WTC11 (cell line): ENCODE measurements around the gene ST8SIA1. TPM values are rescaled to one million over a fixed set of nuclear protein-coding genes. Genes with fewer than 3 reads are reported as not detected.
"Not testable (repeated sequence)": the region's sequence is repeated elsewhere in the genome, so short reads cannot be mapped to it uniquely, and the experiment has no call there.

ENCODE experiments used
- ATAC-seq: fragments of 200-7000 bp; cut with Tn5 transposase; 2 replicates; pipeline ENCODE4 v1.10.0; 2021; ENCODE audit warnings: mild to moderate bottlenecking, moderate library complexity
- CTCF ChIA-PET: fragments of 300-600 bp; sonication (Branson Sonifier 250); formaldehyde crosslinking; loops from one replicate; lab custom pipeline; 2021; ENCODE audit warnings: antibody characterized with exemption; lab: Charles Lee
- POLR2A ChIA-PET: fragments of 350-600 bp; sonication (Branson Sonifier 250); formaldehyde crosslinking; loops from one replicate; lab custom pipeline; 2021; ENCODE audit warnings: antibody characterized with exemption; lab: Charles Lee
- DNase-seq: peaks from one replicate; pipeline ENCODE4 v3.0.0; 2021; ENCODE audit warnings: low spot score
- H3K27ac Mint-ChIP-seq: 2 replicates; pipeline ENCODE4 v1.8.0; 2021; ENCODE audit warnings: mixed read lengths
- H3K27me3 Mint-ChIP-seq: 2 replicates; pipeline ENCODE4 v1.8.0; 2021; ENCODE audit warnings: low read depth, mild to moderate bottlenecking, moderate library complexity, mixed read lengths
- H3K36me3 Mint-ChIP-seq: 2 replicates; pipeline ENCODE4 v1.8.0; 2021; ENCODE audit warnings: mixed read lengths
- H3K4me1 Mint-ChIP-seq: 2 replicates; pipeline ENCODE4 v1.8.0; 2022; ENCODE audit warnings: mixed read lengths
- H3K4me3 Mint-ChIP-seq: 2 replicates; pipeline ENCODE4 v1.8.0; 2021; ENCODE audit warnings: mild to moderate bottlenecking, moderate library complexity, mixed read lengths
- H3K9me3 Mint-ChIP-seq: 2 replicates; pipeline ENCODE4 v1.8.0; 2021; ENCODE audit warnings: mixed read lengths
- total RNA-seq: library from RNA; stranded (reverse); gene quantifications from 3 replicates; pipeline ENCODE4 v1.2.3, GENCODE V29; 2021

The ST8SIA1 gene
- total RNA-seq, 1 experiment from 2014 or later, result 2.3 TPM

DNA sequence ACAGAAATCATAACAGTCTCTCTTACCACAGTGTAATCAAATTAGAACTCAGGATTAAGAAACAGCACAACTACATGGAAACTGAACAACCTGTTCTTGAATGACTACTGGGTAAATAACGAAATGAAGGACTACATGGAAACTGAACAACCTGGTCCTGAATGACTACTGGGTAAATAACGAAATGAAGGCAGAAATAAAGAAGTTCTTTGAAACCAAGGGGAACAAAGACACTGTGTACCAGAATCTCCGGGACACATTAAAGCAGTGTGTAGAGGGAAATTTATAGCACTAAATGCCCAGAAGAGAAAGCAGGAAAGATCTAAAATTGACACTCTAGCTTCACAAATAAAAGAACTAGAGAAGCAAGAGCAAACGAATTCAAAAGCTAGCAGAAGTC, 185.2 kb downstream of the ST8SIA1 start:
- not testable (repeated sequence) for H3K27me3 Mint-ChIP-seq, H3K4me1 Mint-ChIP-seq

GRCh38 chr12:22146686-22147085, 187.8 kb downstream of the ST8SIA1 start:
- H3K27me3 Mint-ChIP-seq, H3K4me3 Mint-ChIP-seq, H3K9me3 Mint-ChIP-seq, DNase-seq, H3K27ac Mint-ChIP-seq, POLR2A ChIA-PET, H3K4me1 Mint-ChIP-seq, H3K36me3 Mint-ChIP-seq, CTCF ChIA-PET: not testable (repeated sequence)
- peak; percentile 41; the same call in 1 of the 2 replicates for ATAC-seq

More for the DNA sequence above, 185.2 kb downstream of the ST8SIA1 start:
- H3K36me3 Mint-ChIP-seq, H3K27ac Mint-ChIP-seq, DNase-seq, POLR2A ChIA-PET, CTCF ChIA-PET, H3K4me3 Mint-ChIP-seq, ATAC-seq, H3K9me3 Mint-ChIP-seq: not testable (repeated sequence)

Other genes with a start within 250 kb of the ST8SIA1 start
- gene C2CD5, start 209.8 kb upstream of the ST8SIA1 start, total RNA-seq, result 47.5 to 49.3 TPM (median 48.1 TPM) in 3 replicates